Testis (tissue), 3 donors: ENCODE results near the gene TLE1. TPM values are rescaled to one million over a fixed set of nuclear protein-coding genes. Genes with fewer than 3 reads are reported as not detected.

Source experiments
- DNase-seq: peaks from one replicate; pipeline ENCODE4 v3.0.0-alpha.2; 2019
- H3K27ac ChIP-seq, 2 donors: fragments of 200-600 bp; sonication (generic); one replicate each; pipeline ENCODE4 v1.5.1; 2019
- H3K27me3 ChIP-seq: fragments of 200-600 bp; sonication (generic); one replicate; pipeline ENCODE4 v1.5.1; 2019
- H3K36me3 ChIP-seq: fragments of 200-600 bp; sonication (generic); one replicate; pipeline ENCODE4 v1.5.1; 2017; ENCODE audit warnings: low read depth; ENCODE audit errors: missing control alignments
- H3K4me1 ChIP-seq: fragments of 200-600 bp; sonication (generic); one replicate; pipeline ENCODE4 v1.5.1; 2019
- H3K4me3 ChIP-seq, 2 donors: fragments of 200-600 bp; sonication (generic); one replicate each; pipeline ENCODE4 v1.5.1; 2017 to 2019
- H3K9me3 ChIP-seq: fragments of 200-600 bp; sonication (generic); one replicate; pipeline ENCODE4 v1.5.1; 2017
- CTCF ChIP-seq, 3 experiments: fragments of 450-650 bp in 2 of 3; fragments of 200-600 bp in 1 of 3; sonication (generic) in 1 of 3; IDR thresholded peaks; one replicate each; pipeline ENCODE4 v1.5.1; 2016 to 2019; ENCODE audit warnings: antibody characterized with exemption in 3 of 3, mild to moderate bottlenecking in 2 of 3, moderate library complexity in 1 of 3
- POLR2A ChIP-seq: fragments of 450-650 bp; IDR thresholded peaks from one replicate; pipeline ENCODE4 v1.6.1; 2017; ENCODE audit warnings: antibody characterized with exemption, mild to moderate bottlenecking, moderate library complexity
- WGBS, 2 donors: methylation state at CpG; one replicate each; pipeline ENCODE4 v1.1.5; 2018; 5-methylcytosine and 5-hydroxymethylcytosine counted together
- intact Hi-C: fragments of 100-400 bp; cut with DNase I; formaldehyde crosslinking; loops from one replicate; pipeline ENCODE4 v1.15.1; 2023; ENCODE audit warnings: low total_unique reads
- polyA plus RNA-seq: library from polyadenylated mRNA; stranded (reverse); fragments of 350-450 nt; fragmentation: Illumina TruSeq; extraction: RNeasy Lipid Tissue Mini Kit (QIAGEN cat#74804); gene quantifications from one replicate; pipeline ENCODE4 v1.2.3, GENCODE V29; 2014; ENCODE audit warnings: low read depth, low replicate concordance; ENCODE audit not compliant: insufficient read depth
- total RNA-seq, 2 donors: library from RNA; depleted of rRNA; stranded (reverse); fragments of >200 nt; gene quantifications; one replicate each; pipeline ENCODE4 v1.2.3, GENCODE V29; 2016

TLE1 gene
- total and polyA plus RNA-seq, 3 donors from 2014 or later: 53.3 to 95.8 (median 81.0) TPM

- no peak overlapping the region for H3K4me3 ChIP-seq
- TF ChIP-seq POLR2A (no peak), CTCF (IDR thresholded peaks at IDR 0.05) (no peak)
- H3K27me3 ChIP-seq: no peaks in the 10 kb centered on the region
- H3K36me3 ChIP-seq: no peaks in the 10 kb centered on the region
- DNase-seq: no peak
- H3K27ac ChIP-seq: no peak overlapping the region
- no peaks in the 10 kb centered on the region for H3K4me1 ChIP-seq
- 79 to 85% methylated on average over 5 of the region's 5 CpGs for WGBS, 2 donors
- H3K9me3 ChIP-seq: no peaks in the 10 kb centered on the region
- intact Hi-C loops: no loop called here
Measured at GRCh38 chr9:81717061-81717746, 27.9 kb upstream of the TLE1 start.

GRCh38 chr9:81716409-81716808 lies 27.1 kb upstream of the TLE1 start:
- Histone ChIP-seq H3K27ac (no peak overlapping the region), H3K4me1 (no peaks in the 10 kb centered on the region), H3K4me3 (no peak overlapping the region), H3K27me3 (no peaks in the 10 kb centered on the region), H3K9me3 (no peaks in the 10 kb centered on the region), H3K36me3 (no peaks in the 10 kb centered on the region)
- WGBS, 2 donors: 94 to 99% methylated on average over 6 of the region's 6 CpGs
- TF ChIP-seq CTCF (IDR thresholded peaks at IDR 0.05) (no peak), POLR2A (no peak)
- intact Hi-C loops: no loop called here
- DNase-seq: no peak

GRCh38 chr9:81705578-81705977 lies 16.2 kb upstream of the TLE1 start:
- Histone ChIP-seq H3K4me1 (no peaks in the 10 kb centered on the region), H3K27ac (no peak overlapping the region), H3K4me3 (no peak overlapping the region), H3K27me3 (no peaks in the 10 kb centered on the region), H3K9me3 (no peaks in the 10 kb centered on the region), H3K36me3 (no peaks in the 10 kb centered on the region)
- DNase-seq: no peak
- 77 to 84% methylated on average over 2 of the region's 2 CpGs for WGBS, 2 donors
- intact Hi-C loops: no loop called here
- TF ChIP-seq CTCF (IDR thresholded peaks at IDR 0.05): no peak

- 31 to 36% methylated on average over 7 of the region's 7 CpGs for WGBS, 2 donors
- no peaks in the 10 kb centered on the region for H3K9me3 ChIP-seq
- no peak overlapping the region for H3K4me3 ChIP-seq
- no peaks in the 10 kb centered on the region for H3K27me3 ChIP-seq
- intact Hi-C loops: no loop called here
- H3K27ac ChIP-seq: no peak overlapping the region
- no peaks in the 10 kb centered on the region for H3K36me3 ChIP-seq
- DNase-seq: no peak
- no peak for TF ChIP-seq CTCF (IDR thresholded peaks at IDR 0.05)
- TF ChIP-seq POLR2A: no peak
- no peaks in the 10 kb centered on the region for H3K4me1 ChIP-seq
Measured at GRCh38 chr9:81694541-81694940, 5.2 kb upstream of the TLE1 start.
